ENCODE results near the gene SMS. TPM values are rescaled to one million over a fixed set of nuclear protein-coding genes. Genes with fewer than 3 reads are reported as not detected.

The SMS gene
- total RNA-seq, 3 donors from 2014 or later: 43.6 to 64.7 (median 44.5) TPM

- no peak for DNase-seq (ENCODE audit: low spot score in 2 of 2)
- Histone ChIP-seq H3K4me1 (no peaks in the 10 kb centered on the region), H3K27me3 (peaks cover 0 to 15% of the 10 kb centered on the region in 2 donors), H3K36me3 (no peaks in the 10 kb centered on the region), H3K27ac (no peak overlapping the region), H3K4me3 (no peak overlapping the region), H3K9me3 (peaks cover 0 to 4% of the 10 kb centered on the region in 2 donors)
- intact Hi-C loops (cut with DNase I; ENCODE audit: low total_unique reads): no loop called here
- TF ChIP-seq POLR2A (IDR thresholded peaks at IDR 0.05): no peak
- TF ChIP-seq POLR2AphosphoS5 (IDR thresholded peaks at IDR 0.05): no peak
- TF ChIP-seq, protein P1, sequence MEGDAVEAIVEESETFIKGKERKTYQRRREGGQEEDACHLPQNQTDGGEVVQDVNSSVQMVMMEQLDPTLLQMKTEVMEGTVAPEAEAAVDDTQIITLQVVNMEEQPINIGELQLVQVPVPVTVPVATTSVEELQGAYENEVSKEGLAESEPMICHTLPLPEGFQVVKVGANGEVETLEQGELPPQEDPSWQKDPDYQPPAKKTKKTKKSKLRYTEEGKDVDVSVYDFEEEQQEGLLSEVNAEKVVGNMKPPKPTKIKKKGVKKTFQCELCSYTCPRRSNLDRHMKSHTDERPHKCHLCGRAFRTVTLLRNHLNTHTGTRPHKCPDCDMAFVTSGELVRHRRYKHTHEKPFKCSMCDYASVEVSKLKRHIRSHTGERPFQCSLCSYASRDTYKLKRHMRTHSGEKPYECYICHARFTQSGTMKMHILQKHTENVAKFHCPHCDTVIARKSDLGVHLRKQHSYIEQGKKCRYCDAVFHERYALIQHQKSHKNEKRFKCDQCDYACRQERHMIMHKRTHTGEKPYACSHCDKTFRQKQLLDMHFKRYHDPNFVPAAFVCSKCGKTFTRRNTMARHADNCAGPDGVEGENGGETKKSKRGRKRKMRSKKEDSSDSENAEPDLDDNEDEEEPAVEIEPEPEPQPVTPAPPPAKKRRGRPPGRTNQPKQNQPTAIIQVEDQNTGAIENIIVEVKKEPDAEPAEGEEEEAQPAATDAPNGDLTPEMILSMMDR (IDR thresholded peaks at IDR 0.05): no peak
These were observed 56.5 kb downstream of the SMS start for GRCh38 chrX:21996872-21997455.

- Histone ChIP-seq H3K36me3 (no peaks in the 10 kb centered on the region), H3K27me3 (peaks cover 0 to 12% of the 10 kb centered on the region in 2 donors), H3K9me3 (peaks cover 0 to 4% of the 10 kb centered on the region in 2 donors), H3K27ac (no peak overlapping the region), H3K4me1 (no peaks in the 10 kb centered on the region), H3K4me3 (no peak overlapping the region)
- TF ChIP-seq POLR2AphosphoS5 (IDR thresholded peaks at IDR 0.05) (no peak), POLR2A (IDR thresholded peaks at IDR 0.05) (no peak)
- TF ChIP-seq, protein P1 (IDR thresholded peaks at IDR 0.05): no peak
- intact Hi-C loops (cut with DNase I; ENCODE audit: low total_unique reads): no loop called here
- DNase-seq (ENCODE audit: low spot score in 2 of 2): no peak
These were observed 57.5 kb downstream of the SMS start for GRCh38 chrX:21998037-21998436.

GRCh38 chrX:22004866-22005265 is 64.4 kb downstream of the SMS start:
- TF ChIP-seq POLR2AphosphoS5 (IDR thresholded peaks at IDR 0.05): no peak
- no peak for TF ChIP-seq POLR2A (IDR thresholded peaks at IDR 0.05)
- TF ChIP-seq, protein P1 (IDR thresholded peaks at IDR 0.05): no peak
- intact Hi-C loops (cut with DNase I; ENCODE audit: low total_unique reads): no loop called here

GRCh38 chrX:22012051-22012450 is 71.5 kb downstream of the SMS start:
- peaks cover 0 to 18% of the 10 kb centered on the region in 2 donors for H3K27me3 ChIP-seq
- intact Hi-C loops (cut with DNase I; ENCODE audit: low total_unique reads): no loop called here
- no peak for TF ChIP-seq POLR2A (IDR thresholded peaks at IDR 0.05)
- no peak for TF ChIP-seq POLR2AphosphoS5 (IDR thresholded peaks at IDR 0.05)
- TF ChIP-seq, protein P1 (IDR thresholded peaks at IDR 0.05): no peak

More at GRCh38 chrX:22004866-22005265, 64.4 kb downstream of the SMS start:
- H3K36me3 ChIP-seq: no peaks in the 10 kb centered on the region
- H3K27ac ChIP-seq: no peak overlapping the region
- DNase-seq (ENCODE audit: low spot score in 2 of 2): no peak
- H3K4me1 ChIP-seq: no peaks in the 10 kb centered on the region
- peaks cover 0 to 10% of the 10 kb centered on the region in 2 donors for H3K9me3 ChIP-seq
- H3K4me3 ChIP-seq: no peak overlapping the region
- peaks cover 0 to 6% of the 10 kb centered on the region in 2 donors for H3K27me3 ChIP-seq

DNA sequence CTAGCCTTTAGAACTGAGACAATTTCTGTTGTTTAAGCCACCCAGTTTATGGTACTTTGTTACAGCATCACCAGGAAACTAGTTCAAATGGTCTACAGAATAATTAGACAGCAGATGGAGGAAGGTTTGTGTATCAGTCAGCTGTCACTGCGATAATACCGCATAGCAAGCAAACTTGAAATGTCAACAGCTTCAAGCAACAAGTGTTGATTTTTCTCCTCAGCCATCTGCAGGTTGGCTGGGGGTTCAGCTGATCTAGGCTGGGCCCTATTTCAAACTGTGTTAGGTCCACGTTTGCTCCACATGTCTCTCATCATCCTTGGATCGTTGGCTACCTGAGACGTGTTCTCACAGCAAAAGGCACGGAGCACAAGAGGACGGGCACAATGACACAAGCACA is 72.4 kb downstream of the SMS start:
- no peak overlapping the region for H3K27ac ChIP-seq
- intact Hi-C loops (cut with DNase I; ENCODE audit: low total_unique reads): no loop called here
- peaks cover 0 to 6% of the 10 kb centered on the region in 2 donors for H3K9me3 ChIP-seq
- H3K4me3 ChIP-seq: no peak overlapping the region
- TF ChIP-seq POLR2AphosphoS5 (IDR thresholded peaks at IDR 0.05): no peak
- TF ChIP-seq, protein P1 (IDR thresholded peaks at IDR 0.05): no peak
- no peak for DNase-seq (ENCODE audit: low spot score in 2 of 2)
- H3K27me3 ChIP-seq: peaks cover 0 to 19% of the 10 kb centered on the region in 2 donors
- H3K4me1 ChIP-seq: no peaks in the 10 kb centered on the region
- H3K36me3 ChIP-seq: no peaks in the 10 kb centered on the region

More at GRCh38 chrX:22012051-22012450, 71.5 kb downstream of the SMS start:
- H3K36me3 ChIP-seq: no peaks in the 10 kb centered on the region
- H3K4me1 ChIP-seq: no peaks in the 10 kb centered on the region
- H3K4me3 ChIP-seq: no peak overlapping the region
- peaks cover 0 to 6% of the 10 kb centered on the region in 2 donors for H3K9me3 ChIP-seq
- no peak overlapping the region for H3K27ac ChIP-seq
- no peak for DNase-seq (ENCODE audit: low spot score in 2 of 2)

Data from breast epithelium (tissue), 4 donors.